ENCODE data around the gene SORL1. TPM values are rescaled to one million over a fixed set of nuclear protein-coding genes. Genes with fewer than 3 reads are reported as not detected.

The SORL1 gene
- total and polyA plus RNA-seq, 3 experiments from 2014 or later = 44.5 to 220 (median 46.9) TPM

DNA sequence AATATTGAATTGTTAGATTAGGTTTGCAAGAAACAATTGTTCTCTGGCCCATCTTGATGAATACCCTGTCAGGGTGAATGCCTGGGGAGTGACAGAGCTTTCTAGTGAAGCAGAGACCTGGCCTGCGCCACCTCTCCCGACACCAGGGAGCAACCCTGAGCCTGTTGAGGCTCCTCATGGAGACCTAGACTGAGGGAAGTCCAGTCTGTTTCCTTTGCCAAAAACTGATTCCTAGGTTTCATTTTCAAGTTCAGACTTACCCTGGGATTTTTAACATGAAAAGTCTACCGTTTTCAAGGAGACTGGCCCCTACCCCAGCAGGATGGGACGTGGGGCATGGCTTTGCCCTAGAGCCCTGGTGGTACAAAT, 174.4 kb downstream of the SORL1 start:
- H3K36me3 ChIP-seq (ENCODE audit: insufficient read depth, low read length) = peaks cover 66% of the 10 kb centered on the region
- H3K9me3 ChIP-seq (ENCODE audit: low read length) = no peaks in the 10 kb centered on the region
- no peak overlapping the region for H3K4me3 ChIP-seq (ENCODE audit: low read length)
- no peak overlapping the region for H3K27ac Mint-ChIP-seq
- H3K27ac ChIP-seq (ENCODE audit: low read depth, low read length) = no peak overlapping the region
- H3K9me3 Mint-ChIP-seq = no peaks in the 10 kb centered on the region
- POLR2A ChIA-PET = no interaction called here
- H3K4me3 Mint-ChIP-seq = no peak overlapping the region
- peaks cover 0 to 2% of the 10 kb centered on the region in 2 donors for H3K27me3 Mint-ChIP-seq
- no peaks in the 10 kb centered on the region for H3K4me1 Mint-ChIP-seq
- CTCF ChIA-PET = no interaction called here
- no peaks in the 10 kb centered on the region for H3K27me3 ChIP-seq (ENCODE audit: insufficient read depth, low read length, poor library complexity, severe bottlenecking)
- no peaks in the 10 kb centered on the region for H3K4me1 ChIP-seq (ENCODE audit: insufficient read depth, low read length)
- peaks cover 8 to 99% (median 52%) of the 10 kb centered on the region in 3 donors for H3K36me3 Mint-ChIP-seq
- DNase-seq = no peak

DNA sequence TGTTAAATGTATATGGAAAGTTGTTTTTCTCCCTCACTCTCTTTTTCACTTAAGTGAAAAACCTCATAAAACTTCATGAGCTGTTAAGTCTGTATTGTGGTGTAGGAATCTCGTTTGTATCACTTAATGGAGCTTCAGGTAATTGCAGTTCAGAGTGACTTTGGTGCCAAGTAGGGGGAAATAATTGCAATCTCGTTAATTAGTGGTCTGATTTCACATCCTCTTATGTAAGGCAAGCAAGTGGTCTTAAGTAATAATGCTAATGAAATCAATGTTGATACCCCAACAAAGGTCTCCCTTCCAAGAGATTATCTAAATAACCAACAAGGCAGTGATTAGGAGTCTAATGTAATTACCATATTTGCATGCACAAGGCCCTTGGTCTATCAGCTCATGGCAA, 174.9 kb downstream of the SORL1 start:
- no peaks in the 10 kb centered on the region for H3K27me3 ChIP-seq (ENCODE audit: insufficient read depth, low read length, poor library complexity, severe bottlenecking)
- POLR2A ChIA-PET = no interaction called here
- H3K27ac Mint-ChIP-seq = peak overlapping the region in 3 of 8 donors; percentile 43 to 82 (median 76)
- CTCF ChIA-PET = no interaction called here
- peaks cover 8 to 99% (median 48%) of the 10 kb centered on the region in 3 donors for H3K36me3 Mint-ChIP-seq
- peaks cover 61% of the 10 kb centered on the region for H3K36me3 ChIP-seq (ENCODE audit: insufficient read depth, low read length)
- H3K9me3 Mint-ChIP-seq = no peaks in the 10 kb centered on the region
- DNase-seq = no peak
- peaks cover 0 to 2% of the 10 kb centered on the region in 2 donors for H3K27me3 Mint-ChIP-seq
- no peaks in the 10 kb centered on the region for H3K4me1 Mint-ChIP-seq
- no peaks in the 10 kb centered on the region for H3K9me3 ChIP-seq (ENCODE audit: low read length)
- no peak overlapping the region for H3K4me3 Mint-ChIP-seq
- no peaks in the 10 kb centered on the region for H3K4me1 ChIP-seq (ENCODE audit: insufficient read depth, low read length)
- no peak overlapping the region for H3K27ac ChIP-seq (ENCODE audit: low read depth, low read length)
- H3K4me3 ChIP-seq (ENCODE audit: low read length) = no peak overlapping the region

DNA sequence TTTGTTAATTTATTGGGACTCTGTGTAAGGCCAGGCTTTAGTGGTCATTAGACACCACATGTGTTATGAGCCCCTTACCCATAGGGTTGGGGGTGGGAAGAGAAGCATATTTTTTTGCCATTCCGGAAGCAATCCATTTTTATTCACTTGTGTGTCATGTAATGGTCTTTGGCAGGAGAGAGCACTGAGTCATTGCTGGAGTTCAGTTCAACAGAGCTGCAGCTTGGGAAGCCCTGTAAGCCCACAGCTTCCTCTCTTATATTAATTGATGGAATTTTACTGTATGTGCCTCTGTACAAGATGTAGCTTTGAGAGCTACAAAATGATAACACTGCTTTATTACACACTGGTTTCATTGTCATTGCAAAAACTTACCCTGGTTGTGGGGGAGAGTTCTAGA, 177.9 kb downstream of the SORL1 start:
- H3K4me3 ChIP-seq (ENCODE audit: low read length) = no peak overlapping the region
- POLR2A ChIA-PET = no interaction called here
- no peak for DNase-seq
- H3K27ac Mint-ChIP-seq = peak overlapping the region in 2 of 8 donors; percentile 58 to 78
- H3K4me1 Mint-ChIP-seq = peaks cover 0 to 3% (median 0%) of the 10 kb centered on the region in 3 donors
- no peak overlapping the region for H3K4me3 Mint-ChIP-seq
- H3K4me1 ChIP-seq (ENCODE audit: insufficient read depth, low read length) = no peaks in the 10 kb centered on the region
- CTCF ChIA-PET = no interaction called here
- no peaks in the 10 kb centered on the region for H3K9me3 Mint-ChIP-seq
- H3K9me3 ChIP-seq (ENCODE audit: low read length) = no peaks in the 10 kb centered on the region
- peaks cover 31% of the 10 kb centered on the region for H3K36me3 ChIP-seq (ENCODE audit: insufficient read depth, low read length)
- no peaks in the 10 kb centered on the region for H3K27me3 Mint-ChIP-seq
- H3K36me3 Mint-ChIP-seq = peaks cover 4 to 94% (median 42%) of the 10 kb centered on the region in 3 donors
- no peaks in the 10 kb centered on the region for H3K27me3 ChIP-seq (ENCODE audit: insufficient read depth, low read length, poor library complexity, severe bottlenecking)
- H3K27ac ChIP-seq (ENCODE audit: low read depth, low read length) = no peak overlapping the region

DNA sequence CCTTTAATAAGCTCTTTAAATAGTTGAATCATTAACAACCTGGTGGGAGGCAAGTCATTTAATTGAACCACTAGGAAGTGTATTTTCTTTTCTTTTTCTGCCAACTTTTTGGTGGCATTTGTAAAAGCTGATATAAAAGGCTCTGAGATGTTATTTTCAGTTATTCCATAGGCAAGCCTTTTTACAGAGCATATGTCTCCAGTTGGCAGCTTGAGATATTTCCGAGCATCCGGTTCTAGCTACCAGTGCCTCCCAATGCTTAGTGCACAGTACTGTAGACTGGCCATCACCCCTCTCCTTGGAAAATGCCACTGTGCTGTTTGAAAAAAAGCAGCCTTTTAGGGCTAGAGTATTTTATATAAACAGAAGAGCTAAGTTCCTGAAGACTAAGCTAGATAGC, 179.3 kb downstream of the SORL1 start:
- Mint-ChIP-seq H3K27ac (peak overlapping the region in 1 of 8 donors; percentile 58), H3K9me3 (no peaks in the 10 kb centered on the region), H3K27me3 (no peaks in the 10 kb centered on the region), H3K4me1 (peaks cover 0 to 3% (median 0%) of the 10 kb centered on the region in 3 donors), H3K36me3 (peaks cover 4 to 80% (median 35%) of the 10 kb centered on the region in 3 donors), H3K4me3 (no peak overlapping the region)
- Histone ChIP-seq H3K9me3 (ENCODE audit: low read length) (no peaks in the 10 kb centered on the region), H3K27me3 (ENCODE audit: insufficient read depth, low read length, poor library complexity, severe bottlenecking) (no peaks in the 10 kb centered on the region), H3K4me1 (ENCODE audit: insufficient read depth, low read length) (no peaks in the 10 kb centered on the region), H3K4me3 (ENCODE audit: low read length) (no peak overlapping the region), H3K36me3 (ENCODE audit: insufficient read depth, low read length) (peaks cover 18% of the 10 kb centered on the region), H3K27ac (ENCODE audit: low read depth, low read length) (no peak overlapping the region)
- ChIA-PET CTCF (no interaction called here), POLR2A (no interaction called here)
- DNase-seq = no peak

DNA sequence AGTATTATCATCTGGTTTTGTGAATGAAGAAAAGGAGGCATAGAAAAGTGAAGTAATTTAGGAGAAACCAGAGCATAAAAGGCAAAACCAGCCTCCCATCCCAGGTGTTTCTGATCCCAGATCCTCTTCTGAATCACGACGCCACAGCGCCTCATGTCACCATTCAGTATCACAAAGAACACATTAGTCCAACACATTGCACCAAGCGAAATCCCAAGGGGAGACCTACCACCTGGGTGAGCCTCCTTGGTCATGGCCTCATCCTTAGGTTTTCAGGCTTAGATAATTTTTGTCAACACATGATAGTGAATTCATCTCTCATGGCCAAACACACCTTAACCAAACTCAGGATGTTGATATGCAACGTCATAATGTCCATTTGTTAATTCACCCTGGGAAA, 182.2 kb downstream of the SORL1 start:
- no peaks in the 10 kb centered on the region for H3K4me1 ChIP-seq (ENCODE audit: insufficient read depth, low read length)
- ChIA-PET CTCF (no interaction called here), POLR2A (no interaction called here)
- Mint-ChIP-seq H3K36me3 (peaks cover 0 to 52% (median 22%) of the 10 kb centered on the region in 3 donors), H3K4me3 (no peak overlapping the region), H3K27ac (peak overlapping the region in 3 of 8 donors; percentile 18 to 75 (median 51)), H3K9me3 (no peaks in the 10 kb centered on the region), H3K27me3 (no peaks in the 10 kb centered on the region), H3K4me1 (peaks cover 0 to 3% (median 0%) of the 10 kb centered on the region in 3 donors)
- no peaks in the 10 kb centered on the region for H3K27me3 ChIP-seq (ENCODE audit: insufficient read depth, low read length, poor library complexity, severe bottlenecking)
- no peaks in the 10 kb centered on the region for H3K36me3 ChIP-seq (ENCODE audit: insufficient read depth, low read length)
- no peak overlapping the region for H3K4me3 ChIP-seq (ENCODE audit: low read length)
- no peaks in the 10 kb centered on the region for H3K9me3 ChIP-seq (ENCODE audit: low read length)
- DNase-seq = no peak
- H3K27ac ChIP-seq (ENCODE audit: low read depth, low read length) = no peak overlapping the region

DNA sequence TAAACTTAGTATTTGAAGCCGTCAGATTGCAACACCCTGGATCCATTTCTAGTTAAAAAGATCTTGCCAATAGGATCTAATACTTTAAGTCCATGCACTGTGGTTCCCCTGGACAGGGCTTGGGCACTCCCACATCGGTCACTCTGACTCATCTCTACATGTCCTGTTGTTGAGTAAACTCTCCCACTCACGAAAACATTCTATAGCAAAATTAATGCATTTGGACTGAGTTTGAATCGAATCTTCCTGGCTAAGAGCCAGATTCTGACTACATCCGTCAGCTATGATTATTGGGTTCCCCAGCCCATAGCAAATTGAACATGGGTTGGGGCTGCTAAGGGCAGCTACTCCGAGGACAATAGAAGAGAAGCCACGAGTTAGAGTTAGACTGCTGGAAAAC, 182.8 kb downstream of the SORL1 start:
- no peak overlapping the region for H3K27ac ChIP-seq (ENCODE audit: low read depth, low read length)
- Mint-ChIP-seq H3K27ac (peak overlapping the region in 1 of 8 donors; percentile 26), H3K4me3 (no peak overlapping the region), H3K9me3 (no peaks in the 10 kb centered on the region), H3K27me3 (no peaks in the 10 kb centered on the region), H3K4me1 (peaks cover 0 to 3% (median 0%) of the 10 kb centered on the region in 3 donors), H3K36me3 (peaks cover 0 to 46% (median 19%) of the 10 kb centered on the region in 3 donors)
- H3K36me3 ChIP-seq (ENCODE audit: insufficient read depth, low read length) = no peaks in the 10 kb centered on the region
- H3K27me3 ChIP-seq (ENCODE audit: insufficient read depth, low read length, poor library complexity, severe bottlenecking) = no peaks in the 10 kb centered on the region
- CTCF ChIA-PET = no interaction called here
- H3K4me3 ChIP-seq (ENCODE audit: low read length) = no peak overlapping the region
- no peak for DNase-seq
- POLR2A ChIA-PET = no interaction called here
- no peaks in the 10 kb centered on the region for H3K4me1 ChIP-seq (ENCODE audit: insufficient read depth, low read length)
- H3K9me3 ChIP-seq (ENCODE audit: low read length) = no peaks in the 10 kb centered on the region

DNA sequence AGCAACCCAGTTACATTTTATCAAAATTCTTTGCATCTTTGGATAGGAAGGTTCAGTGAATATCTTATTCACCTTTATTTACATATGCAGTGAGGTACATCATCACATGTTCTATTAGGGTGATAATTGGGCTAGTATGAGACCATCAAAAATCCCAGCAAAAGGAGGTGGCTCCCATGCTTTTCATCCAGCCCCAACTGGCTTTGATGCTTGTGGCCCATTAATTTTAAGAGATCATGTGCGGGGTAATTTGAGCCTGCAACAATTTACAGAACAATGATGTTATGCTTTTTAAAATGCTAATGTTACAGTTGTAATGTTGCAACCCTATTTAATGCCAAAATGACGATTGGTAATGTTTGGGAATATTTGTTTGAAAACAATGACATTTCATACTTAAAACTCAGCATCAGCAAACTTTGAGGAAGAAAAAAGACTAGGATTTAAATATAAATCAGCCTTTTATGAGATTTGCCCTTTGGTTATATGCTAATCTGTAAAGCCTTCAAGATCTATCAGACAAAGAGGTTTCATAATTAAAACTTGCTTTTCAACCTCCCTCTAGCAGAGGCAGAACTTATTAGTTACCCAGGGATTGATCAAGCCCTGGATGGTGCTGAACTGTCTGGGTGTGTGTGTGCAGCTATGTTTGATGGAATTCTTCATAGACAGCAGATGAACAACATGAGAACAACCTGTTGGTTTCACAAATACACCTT, 184.1 kb downstream of the SORL1 start:
- Mint-ChIP-seq H3K4me3 (no peak overlapping the region), H3K27ac (peak overlapping the region in 2 of 8 donors; percentile 3 to 9), H3K9me3 (no peaks in the 10 kb centered on the region), H3K4me1 (peaks cover 0 to 3% (median 0%) of the 10 kb centered on the region in 3 donors), H3K27me3 (no peaks in the 10 kb centered on the region), H3K36me3 (peaks cover 0 to 33% (median 12%) of the 10 kb centered on the region in 3 donors)
- Histone ChIP-seq H3K36me3 (ENCODE audit: insufficient read depth, low read length) (no peaks in the 10 kb centered on the region), H3K27me3 (ENCODE audit: insufficient read depth, low read length, poor library complexity, severe bottlenecking) (no peaks in the 10 kb centered on the region), H3K9me3 (ENCODE audit: low read length) (no peaks in the 10 kb centered on the region), H3K27ac (ENCODE audit: low read depth, low read length) (no peak overlapping the region), H3K4me1 (ENCODE audit: insufficient read depth, low read length) (no peaks in the 10 kb centered on the region), H3K4me3 (ENCODE audit: low read length) (no peak overlapping the region)
- CTCF ChIA-PET = no interaction called here
- POLR2A ChIA-PET = no interaction called here
- DNase-seq = no peak

DNA sequence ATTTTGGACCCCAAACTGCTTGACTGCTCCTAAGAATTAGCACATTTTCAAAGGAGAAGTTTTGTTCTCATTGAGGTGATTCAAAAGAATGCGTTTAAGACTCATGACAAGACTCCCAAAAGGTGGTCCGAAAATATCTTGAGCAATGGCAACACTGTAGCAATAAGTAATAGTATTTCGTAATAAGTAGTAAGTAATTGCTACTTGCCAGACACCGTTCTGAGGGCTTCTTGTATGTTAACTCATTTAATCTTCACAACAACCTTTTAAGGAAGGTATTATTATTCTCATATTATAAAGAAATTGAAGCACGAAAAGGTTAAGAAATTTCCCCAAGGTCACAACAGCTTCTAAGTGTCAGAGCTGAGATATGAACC, 184.7 kb downstream of the SORL1 start:
- DNase-seq = no peak
- H3K4me3 ChIP-seq (ENCODE audit: low read length) = no peak overlapping the region
- H3K27ac ChIP-seq (ENCODE audit: low read depth, low read length) = no peak overlapping the region
- Mint-ChIP-seq H3K9me3 (no peaks in the 10 kb centered on the region), H3K4me3 (no peak overlapping the region), H3K36me3 (peaks cover 0 to 27% (median 12%) of the 10 kb centered on the region in 3 donors), H3K27ac (no peak overlapping the region), H3K4me1 (peaks cover 0 to 3% (median 0%) of the 10 kb centered on the region in 3 donors), H3K27me3 (no peaks in the 10 kb centered on the region)
- CTCF ChIA-PET = no interaction called here
- no peaks in the 10 kb centered on the region for H3K9me3 ChIP-seq (ENCODE audit: low read length)
- H3K36me3 ChIP-seq (ENCODE audit: insufficient read depth, low read length) = no peaks in the 10 kb centered on the region
- no peaks in the 10 kb centered on the region for H3K4me1 ChIP-seq (ENCODE audit: insufficient read depth, low read length)
- no peaks in the 10 kb centered on the region for H3K27me3 ChIP-seq (ENCODE audit: insufficient read depth, low read length, poor library complexity, severe bottlenecking)
- POLR2A ChIA-PET = no interaction called here
